HG03135 (cell line): Measurements from ENCODE around the gene RASL10A.

Experiments used
- ATAC-seq: cut with Tn5 transposase; IDR thresholded peaks from one replicate; pipeline ENCODE4 v1.9.1; 2021; ENCODE audit warnings: mild to moderate bottlenecking, moderate library complexity; ENCODE audit not compliant: unreplicated experiment

Gene RASL10A

GRCh38 chr22:29339381-29340235 is 24.1 kb upstream of the RASL10A start:
- ATAC-seq, result no peak

- ATAC-seq, result no peak
These were observed 22.9 kb upstream of the RASL10A start for GRCh38 chr22:29338398-29338797.

GRCh38 chr22:29337631-29338284 is 22.3 kb upstream of the RASL10A start:
- no peak for ATAC-seq

GRCh38 chr22:29336751-29337490 is 21.4 kb upstream of the RASL10A start:
- ATAC-seq, result no peak

DNA sequence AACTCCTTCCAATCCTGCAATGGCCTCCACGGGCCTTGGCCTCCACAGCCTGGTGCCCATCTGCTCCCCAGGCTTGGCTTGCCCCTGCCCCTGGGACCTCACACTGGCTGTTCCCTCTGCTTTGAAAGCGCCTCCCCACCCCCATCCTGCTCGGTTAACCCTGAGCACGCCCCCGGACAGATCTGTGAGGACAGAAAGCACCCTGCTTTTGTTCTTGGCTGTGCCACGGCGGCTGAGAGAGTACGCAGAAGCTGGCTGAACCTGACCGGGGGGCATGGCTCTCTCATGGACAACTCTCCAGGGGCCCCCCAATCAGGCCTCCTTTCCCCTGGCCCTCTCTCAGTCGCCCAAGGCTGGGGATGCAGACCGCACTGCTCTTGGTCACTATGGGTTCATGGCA is 20.2 kb upstream of the RASL10A start:
- no peak for ATAC-seq

DNA sequence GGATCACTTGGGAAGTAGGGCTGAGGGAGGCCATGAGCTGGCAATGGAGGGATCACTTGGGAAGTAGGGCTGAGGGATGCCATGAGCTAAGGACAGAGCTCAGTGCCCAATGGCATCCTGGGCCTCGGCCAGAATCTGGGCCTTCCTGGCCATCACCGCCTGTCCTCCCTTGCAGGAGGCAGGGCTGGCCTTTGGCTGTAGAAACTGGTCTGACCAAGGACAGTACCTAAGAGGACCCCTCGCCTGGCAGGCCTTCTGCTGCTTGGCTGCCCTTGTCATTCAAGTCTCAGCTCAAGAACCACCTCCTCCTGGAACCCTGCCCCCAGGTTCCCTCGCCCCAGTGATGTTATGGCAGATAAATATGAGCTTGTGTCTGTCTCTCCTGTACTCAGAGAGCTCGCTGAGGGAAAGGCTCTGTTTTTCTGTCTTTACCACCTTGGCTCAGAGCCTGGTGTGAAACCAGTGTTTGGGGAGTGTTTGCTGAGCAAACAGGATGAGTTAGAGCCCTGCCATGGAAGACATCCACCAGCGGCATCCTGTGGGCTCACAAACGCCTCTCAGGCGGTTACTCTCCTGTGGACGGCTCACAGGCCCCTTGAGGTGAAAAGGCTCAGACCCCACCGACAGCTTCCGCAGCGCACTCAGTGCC is 19.3 kb upstream of the RASL10A start:
- no peak for ATAC-seq

DNA sequence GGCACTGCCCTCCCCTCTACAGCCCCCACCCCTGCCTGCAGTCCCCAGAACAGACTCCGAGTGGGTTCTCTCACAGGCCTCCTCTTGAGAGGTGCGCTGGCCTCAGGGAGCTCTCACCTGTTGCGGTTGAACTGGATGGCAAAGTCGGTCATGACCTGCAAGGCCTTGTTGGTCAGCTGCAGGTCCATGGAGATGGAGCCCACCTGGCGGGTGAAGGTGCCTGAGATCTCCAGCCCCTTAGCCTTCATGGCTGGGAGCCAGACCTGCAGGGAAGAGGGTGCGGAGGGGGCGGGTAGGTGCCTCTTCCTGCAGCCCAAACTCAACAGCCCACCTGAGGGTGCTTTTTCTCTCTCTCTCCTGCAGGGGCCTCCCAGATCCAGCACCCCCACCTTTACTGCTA is 18.7 kb upstream of the RASL10A start:
- ATAC-seq, result no peak

GRCh38 chr22:29332886-29333496 is 17.5 kb upstream of the RASL10A start:
- no peak for ATAC-seq

DNA sequence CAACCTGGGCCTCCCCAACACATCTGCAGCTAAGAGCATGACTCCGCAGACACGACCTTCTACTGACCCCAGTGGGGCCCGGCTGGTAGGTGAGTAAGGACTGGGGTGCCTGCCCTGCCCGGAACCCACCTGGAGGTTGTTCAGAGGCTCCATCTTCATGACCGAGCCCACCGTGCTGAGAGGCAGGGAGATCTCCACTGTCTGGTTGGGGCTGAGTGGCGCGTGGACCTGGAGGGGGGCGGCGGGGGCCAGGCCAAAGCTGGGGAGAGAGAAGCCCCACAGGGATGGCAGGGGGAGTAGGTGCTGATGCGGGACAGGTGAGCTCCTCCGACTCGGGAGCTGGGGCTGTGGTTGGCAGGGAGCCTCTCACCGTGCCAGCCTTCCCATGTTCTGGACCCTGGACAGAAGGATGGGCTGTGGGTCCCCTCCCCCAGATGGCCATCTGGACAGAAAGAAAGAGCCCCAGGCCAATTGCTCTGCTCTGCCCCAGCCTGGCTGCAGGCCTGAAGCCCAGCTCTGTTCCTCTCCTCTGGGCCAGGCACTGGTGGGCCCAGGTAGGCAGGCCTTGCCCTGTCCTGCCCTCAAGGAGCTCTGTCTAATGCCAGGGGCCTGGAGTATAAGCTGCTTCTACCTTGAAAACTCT is 16.3 kb upstream of the RASL10A start:
- ATAC-seq, result no peak

GRCh38 chr22:29331213-29331612 is 15.7 kb upstream of the RASL10A start:
- ATAC-seq, result no peak

DNA sequence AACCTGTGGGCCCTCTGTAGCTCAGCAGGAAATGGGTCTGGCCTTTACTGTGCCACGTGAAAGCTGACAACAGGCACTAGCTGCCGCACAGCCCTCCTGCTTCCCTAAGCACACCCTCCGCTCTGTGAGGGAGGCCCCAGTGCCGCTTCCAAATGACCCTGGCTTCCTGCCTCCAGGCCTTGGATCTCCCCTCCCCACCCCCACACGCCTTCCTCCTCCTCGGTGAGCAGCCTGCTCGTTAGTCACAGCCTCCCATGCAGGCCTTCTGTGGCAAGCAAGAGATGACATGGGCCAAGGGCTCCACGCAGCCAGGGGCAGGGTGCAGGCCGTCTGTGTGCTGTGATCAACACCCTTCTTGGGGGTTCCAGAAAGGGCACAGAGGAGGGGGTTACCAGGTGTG is 15.3 kb upstream of the RASL10A start:
- no peak for ATAC-seq

- no peak for ATAC-seq
These were observed 14.8 kb upstream of the RASL10A start for GRCh38 chr22:29330291-29330690.

DNA sequence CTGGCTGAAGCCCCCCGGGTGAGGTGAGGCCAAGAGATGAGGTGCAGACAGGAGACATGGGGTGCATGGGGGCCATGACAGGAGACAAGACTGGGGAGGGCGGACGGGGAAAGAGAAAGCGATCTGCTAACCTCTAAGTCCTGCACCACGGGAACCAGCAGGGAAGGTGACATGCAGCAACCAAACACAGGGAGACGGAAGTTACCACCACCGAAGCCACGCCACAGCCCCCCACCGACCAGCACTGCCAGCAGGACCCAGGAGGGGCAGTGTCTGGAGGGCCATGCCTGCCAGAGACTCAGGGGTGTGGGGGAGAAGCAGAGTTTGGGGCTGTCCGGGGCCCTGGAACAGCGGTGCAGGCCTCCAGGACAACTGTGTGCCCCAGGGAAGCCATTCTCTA is 14.1 kb upstream of the RASL10A start:
- ATAC-seq, result no peak

DNA sequence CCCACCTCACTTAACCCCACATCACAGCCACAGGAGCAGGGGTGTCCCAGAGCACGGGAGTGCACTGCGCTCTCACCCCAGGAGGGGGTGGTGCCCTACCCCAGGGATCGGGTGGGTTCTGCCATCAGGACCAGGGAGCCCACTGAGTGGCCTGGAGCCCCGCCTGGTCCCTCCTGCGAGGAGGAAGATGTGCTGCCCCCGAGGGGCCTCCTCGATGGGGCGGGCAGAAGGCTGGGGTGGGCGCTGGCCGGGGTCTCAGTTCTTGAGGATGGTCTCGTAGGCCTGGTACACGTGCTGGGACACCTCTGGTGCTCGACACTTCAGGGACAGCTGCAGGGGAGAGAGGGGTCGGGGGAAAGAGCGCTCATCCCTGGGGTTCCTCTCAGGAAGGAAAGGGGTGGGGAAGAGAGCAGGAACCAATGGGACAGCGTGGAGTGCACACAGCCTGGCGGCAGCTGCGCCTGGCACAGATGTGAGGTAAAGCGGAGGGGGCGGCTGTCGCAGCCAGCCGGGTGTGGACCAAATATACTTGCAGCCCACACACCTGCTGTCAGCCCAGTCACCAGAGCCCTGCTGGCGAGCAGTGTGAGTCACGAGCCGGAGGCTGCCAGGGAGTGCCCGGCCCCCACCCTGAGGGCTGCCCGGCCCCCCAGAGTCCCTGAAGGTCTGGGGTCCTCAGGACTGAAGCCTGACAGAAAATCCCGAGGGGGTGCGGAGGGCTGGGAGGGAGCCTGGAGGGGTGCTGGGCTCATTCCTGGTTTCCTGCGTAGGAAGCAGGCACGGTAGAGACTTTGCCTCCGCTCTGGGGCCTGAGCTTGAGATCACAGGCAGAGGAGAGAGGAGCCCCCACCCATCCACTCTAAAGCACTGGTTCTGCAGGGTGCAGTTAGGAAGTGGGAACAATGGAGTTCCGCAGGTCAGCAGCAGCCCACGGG is 13.3 kb upstream of the RASL10A start:
- no peak for ATAC-seq

- no peak for ATAC-seq
These were observed 12.6 kb upstream of the RASL10A start for GRCh38 chr22:29328055-29328454.

DNA sequence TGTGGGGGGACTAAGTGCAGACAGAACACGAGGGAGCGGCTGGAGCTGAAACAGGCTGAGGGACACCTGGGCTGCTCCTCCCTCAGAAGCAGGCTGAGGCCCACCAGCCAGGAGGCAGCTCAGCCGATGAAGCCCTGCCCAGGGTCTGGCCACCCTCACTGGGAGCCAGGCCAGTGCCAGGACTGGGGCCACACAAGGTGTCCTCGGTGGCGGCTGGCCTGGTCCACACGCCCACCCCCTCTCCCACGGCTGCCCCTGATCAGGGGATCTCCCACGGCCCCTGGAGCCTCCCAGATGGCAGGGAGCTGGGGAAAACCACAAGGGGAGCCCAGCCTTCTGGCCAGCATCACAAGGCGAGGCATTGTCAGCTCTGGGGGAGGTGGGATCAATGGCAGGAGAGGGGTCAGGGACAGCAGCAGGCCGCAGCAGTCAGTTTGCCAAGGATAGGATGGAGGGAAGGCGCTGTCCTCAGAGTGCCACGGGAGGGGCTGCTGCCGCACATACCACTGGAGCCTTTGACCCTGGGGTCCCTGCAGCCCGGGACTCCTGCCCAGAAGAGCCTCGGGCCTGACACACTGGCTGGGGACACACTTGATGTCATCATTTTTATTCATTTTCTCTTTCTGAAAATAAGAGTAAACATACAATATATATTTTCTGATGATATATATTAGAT is 11.7 kb upstream of the RASL10A start:
- ATAC-seq, result no peak

DNA sequence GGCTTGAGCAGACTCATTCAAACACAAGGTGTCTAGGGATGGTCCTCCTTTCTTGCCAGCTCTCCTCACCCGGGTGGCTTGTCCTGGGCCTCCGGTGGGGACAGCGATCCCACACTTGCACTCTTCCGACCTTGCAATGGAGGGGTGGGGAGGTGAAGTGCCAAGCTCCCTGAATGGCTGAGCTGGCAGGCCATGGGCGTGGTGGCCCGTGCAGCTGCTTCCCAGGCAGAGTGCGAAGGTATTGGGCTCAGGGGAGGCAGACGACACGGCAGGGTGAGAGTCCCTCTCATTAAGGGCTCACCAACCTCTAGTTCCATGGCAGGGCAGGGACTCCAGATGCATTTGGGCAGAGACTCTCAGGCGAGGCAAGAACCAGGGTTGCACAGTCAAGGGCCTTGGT is 11.0 kb upstream of the RASL10A start:
- ATAC-seq, result no peak

DNA sequence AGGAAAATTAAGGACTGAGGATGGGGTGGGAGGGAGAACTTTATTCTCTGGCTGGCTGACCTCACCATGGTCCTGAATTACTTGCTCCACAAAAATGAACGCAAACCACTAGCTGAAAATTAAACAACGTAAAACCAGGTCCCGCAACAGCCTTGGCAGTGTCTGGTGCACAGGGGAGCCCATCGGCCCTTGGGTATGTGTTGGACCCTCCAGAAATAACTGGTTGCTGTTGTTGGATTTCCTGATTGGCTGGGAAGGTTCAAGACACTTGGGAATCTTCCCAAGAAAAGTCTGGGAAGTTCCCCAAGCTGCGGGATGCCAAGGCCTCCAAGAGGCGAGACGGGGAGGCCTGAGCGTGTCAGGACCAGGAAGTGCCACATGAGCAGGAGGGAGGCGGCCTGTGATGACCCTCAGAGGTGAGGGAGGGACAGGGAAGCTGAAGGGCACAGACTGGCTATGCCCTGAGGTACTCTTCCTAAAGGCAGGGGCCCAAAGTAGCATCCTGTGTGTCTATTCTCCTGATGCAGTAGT is 10.4 kb upstream of the RASL10A start:
- no peak for ATAC-seq
